HG03045 (cell line): Measurements from ENCODE around the gene PRPF38A.
"Not testable (repeated sequence)": the region's sequence is repeated elsewhere in the genome, so short reads cannot be mapped to it uniquely, and the experiment has no call there.

Experiments used
- ATAC-seq: cut with Tn5 transposase; IDR thresholded peaks from one replicate; pipeline ENCODE4 v1.9.1; 2021; ENCODE audit warnings: mild to moderate bottlenecking, moderate library complexity; ENCODE audit not compliant: unreplicated experiment

Gene PRPF38A, protein sequence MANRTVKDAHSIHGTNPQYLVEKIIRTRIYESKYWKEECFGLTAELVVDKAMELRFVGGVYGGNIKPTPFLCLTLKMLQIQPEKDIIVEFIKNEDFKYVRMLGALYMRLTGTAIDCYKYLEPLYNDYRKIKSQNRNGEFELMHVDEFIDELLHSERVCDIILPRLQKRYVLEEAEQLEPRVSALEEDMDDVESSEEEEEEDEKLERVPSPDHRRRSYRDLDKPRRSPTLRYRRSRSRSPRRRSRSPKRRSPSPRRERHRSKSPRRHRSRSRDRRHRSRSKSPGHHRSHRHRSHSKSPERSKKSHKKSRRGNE

GRCh38 chr1:52404116-52404974 lies at the start of gene PRPF38A, which contains the start of gene ORC1:
TSS of gene PRPF38A (plus strand) at chr1:52404602. CDS start at chr1:52404750, 148 bp downstream.
TSS of gene ORC1 (minus strand) at chr1:52404423. CDS start at chr1:52402223, 2,200 bp downstream.
- ATAC-seq: peak; percentile 94

GRCh38 chr1:52355436-52355835 lies 49.0 kb upstream of the PRPF38A start:
- no peak for ATAC-seq

- ATAC-seq: no peak
Observed at GRCh38 chr1:52355847-52356505, 48.4 kb upstream of the PRPF38A start.

DNA sequence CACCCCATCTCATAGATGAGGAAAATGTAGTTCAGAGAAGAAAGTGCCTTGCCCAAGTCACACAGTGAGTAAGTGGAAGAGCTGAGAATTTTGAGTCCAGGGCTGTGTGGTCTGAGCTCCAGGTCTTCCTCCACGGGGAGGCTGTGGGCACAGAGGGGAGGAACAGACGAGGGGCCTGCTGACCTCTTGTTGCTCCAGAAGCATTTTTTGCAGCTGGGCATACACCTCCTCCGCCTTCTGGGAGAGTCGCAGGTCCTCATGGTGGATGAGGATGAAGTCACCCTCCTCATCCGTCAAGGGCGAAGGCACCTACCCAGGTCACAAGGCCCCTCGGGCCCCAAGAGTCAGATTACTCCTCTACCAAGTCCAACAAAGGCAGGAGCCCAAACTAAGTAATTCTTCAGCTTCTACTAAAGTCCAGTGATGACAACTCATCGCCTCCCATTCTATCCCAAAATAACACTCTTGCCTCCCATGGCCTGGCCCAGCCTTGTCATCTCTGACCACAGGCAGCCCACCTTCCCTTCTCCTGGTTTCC lies 47.5 kb upstream of the PRPF38A start:
- ATAC-seq: no peak

- ATAC-seq: no peak
Observed at GRCh38 chr1:52357397-52357796, 47.0 kb upstream of the PRPF38A start.

GRCh38 chr1:52358851-52359497 lies 45.4 kb upstream of the PRPF38A start:
- no peak for ATAC-seq

DNA sequence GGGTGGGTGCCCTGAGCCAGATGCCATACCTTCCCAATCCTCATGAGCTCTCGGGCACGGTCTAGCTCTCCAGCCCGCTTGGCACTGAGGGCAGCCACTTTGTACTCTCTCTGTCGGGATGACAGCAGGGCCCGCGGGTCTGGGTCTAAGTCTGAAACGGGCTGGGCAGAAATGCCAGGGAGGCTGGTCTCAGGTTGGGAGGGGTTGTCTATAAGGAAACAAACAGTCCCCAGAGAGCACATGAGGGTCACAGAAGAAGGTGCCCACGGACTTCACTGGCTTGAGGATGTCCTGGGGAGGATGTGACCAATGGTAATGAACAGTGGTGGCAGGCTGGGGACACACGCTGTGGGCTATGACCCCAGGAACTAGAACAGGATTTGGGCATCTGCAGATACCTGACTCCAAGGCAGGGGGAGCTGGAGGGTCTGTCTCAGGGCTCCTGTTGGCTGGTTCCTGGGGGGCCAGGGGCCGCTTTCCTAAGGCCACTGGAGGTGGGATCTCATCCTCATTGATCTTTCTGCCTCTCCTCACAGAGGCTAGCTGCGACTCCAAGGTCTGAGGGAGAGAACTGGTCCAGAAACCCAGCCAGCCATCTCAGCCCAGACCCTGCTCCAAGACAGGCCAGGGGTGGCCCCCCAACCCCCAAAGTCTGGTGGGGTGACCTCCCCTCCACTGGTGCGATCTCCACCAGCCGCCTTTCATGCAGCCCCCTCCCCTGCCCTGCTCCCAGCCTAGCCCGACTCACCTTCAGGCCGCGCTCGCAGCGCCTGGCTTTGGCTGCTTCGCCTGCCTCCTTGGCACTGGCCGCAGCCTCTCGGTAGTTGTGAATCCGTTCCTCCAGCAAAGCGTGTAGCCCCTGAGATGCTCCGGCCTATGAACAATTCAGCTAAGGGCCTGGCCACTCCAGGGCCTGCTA lies 44.5 kb upstream of the PRPF38A start:
- ATAC-seq: no peak

DNA sequence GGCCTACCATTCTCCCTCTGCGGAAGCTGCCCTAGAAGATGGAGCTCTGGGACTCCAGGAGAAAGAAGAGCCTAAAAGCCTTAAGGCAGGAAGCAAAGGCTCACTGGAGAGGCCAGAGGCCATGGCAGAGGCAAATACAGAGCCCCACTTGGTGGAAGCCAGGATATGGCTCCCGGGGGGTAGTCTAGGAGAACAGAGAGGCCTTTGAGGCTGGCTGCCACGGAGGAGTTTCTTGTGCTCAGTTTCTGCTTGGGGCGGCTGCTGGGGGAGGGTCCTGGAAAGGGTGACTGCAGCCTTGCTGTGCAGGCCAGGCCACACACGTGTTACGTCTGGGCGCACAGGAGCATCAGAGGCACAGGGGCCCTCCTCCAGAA lies 43.8 kb upstream of the PRPF38A start:
- no peak for ATAC-seq

- ATAC-seq: no peak
Observed at GRCh38 chr1:52364235-52364839, 40.1 kb upstream of the PRPF38A start.

GRCh38 chr1:52365071-52365745 lies 39.2 kb upstream of the PRPF38A start:
- no peak for ATAC-seq

GRCh38 chr1:52365746-52366516 lies 38.5 kb upstream of the PRPF38A start, which contains the start of gene CC2D1B:
TSS of gene CC2D1B (minus strand) at chr1:52366205. CDS start at chr1:52364620, 1,585 bp downstream.
- ATAC-seq: peak; percentile 89

DNA sequence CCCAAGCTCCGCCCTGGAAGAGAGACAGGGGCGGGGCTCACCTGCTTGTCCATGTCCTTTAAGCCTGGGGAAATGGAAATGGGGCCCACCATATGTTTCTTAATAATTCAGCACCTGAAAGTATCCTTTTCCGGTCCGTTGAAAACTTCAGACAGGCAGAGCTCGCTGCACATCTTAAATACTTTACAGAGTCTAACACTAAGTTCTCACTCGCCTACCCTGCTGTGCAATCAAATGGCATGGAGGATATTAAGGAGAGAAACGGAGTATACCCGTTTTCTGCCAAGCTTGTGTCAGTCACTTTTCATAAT lies 37.9 kb upstream of the PRPF38A start:
- no peak for ATAC-seq

GRCh38 chr1:52367272-52367671 lies 37.1 kb upstream of the PRPF38A start:
- no peak for ATAC-seq

- ATAC-seq: no peak
Observed at GRCh38 chr1:52368383-52369172, 35.8 kb upstream of the PRPF38A start.

DNA sequence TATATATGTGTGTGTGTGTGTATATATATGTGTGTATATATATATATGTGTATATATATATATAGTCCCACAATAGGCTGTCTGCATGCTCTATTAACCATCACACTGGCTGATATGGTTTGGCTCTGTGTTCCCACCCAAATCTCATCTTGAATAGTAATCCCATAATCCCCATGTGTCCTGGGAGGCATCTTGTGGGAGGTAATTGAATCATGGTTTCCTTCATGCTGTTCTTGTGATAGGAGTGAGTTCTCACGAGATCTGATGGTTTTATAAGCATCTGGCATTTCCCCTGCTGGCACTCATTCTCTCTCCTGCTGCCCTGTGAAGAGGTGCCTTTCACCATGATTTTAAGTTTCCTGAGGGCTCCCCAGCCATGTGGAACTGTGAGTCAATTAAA lies 34.6 kb upstream of the PRPF38A start:
- not testable (repeated sequence) for ATAC-seq

- ATAC-seq: no peak
Observed at GRCh38 chr1:52385376-52385775, 19.0 kb upstream of the PRPF38A start.

GRCh38 chr1:52386458-52386857 lies 17.9 kb upstream of the PRPF38A start:
- no peak for ATAC-seq
